ENCODE data around the gene MUC2.

GRCh38 chr11:1069740-1070139 lies 4.9 kb upstream of the MUC2 start:
- TF ChIP-seq, protein P1, sequence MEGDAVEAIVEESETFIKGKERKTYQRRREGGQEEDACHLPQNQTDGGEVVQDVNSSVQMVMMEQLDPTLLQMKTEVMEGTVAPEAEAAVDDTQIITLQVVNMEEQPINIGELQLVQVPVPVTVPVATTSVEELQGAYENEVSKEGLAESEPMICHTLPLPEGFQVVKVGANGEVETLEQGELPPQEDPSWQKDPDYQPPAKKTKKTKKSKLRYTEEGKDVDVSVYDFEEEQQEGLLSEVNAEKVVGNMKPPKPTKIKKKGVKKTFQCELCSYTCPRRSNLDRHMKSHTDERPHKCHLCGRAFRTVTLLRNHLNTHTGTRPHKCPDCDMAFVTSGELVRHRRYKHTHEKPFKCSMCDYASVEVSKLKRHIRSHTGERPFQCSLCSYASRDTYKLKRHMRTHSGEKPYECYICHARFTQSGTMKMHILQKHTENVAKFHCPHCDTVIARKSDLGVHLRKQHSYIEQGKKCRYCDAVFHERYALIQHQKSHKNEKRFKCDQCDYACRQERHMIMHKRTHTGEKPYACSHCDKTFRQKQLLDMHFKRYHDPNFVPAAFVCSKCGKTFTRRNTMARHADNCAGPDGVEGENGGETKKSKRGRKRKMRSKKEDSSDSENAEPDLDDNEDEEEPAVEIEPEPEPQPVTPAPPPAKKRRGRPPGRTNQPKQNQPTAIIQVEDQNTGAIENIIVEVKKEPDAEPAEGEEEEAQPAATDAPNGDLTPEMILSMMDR (IDR thresholded peaks at IDR 0.05; ENCODE audit: low read length): no peak
- TF ChIP-seq EZH2 (optimal IDR thresholded peaks at IDR 0.05; ENCODE audit: low read depth, low read length): no peak
- TF ChIP-seq EZH2phosphoT487 (IDR thresholded peaks at IDR 0.05; ENCODE audit: low read length): no peak

All from MM.1S (cell line).